Endothelial cell (in vitro differentiated cells): ENCODE data around the gene VWF. TPM values are rescaled to one million over a fixed set of nuclear protein-coding genes. Genes with fewer than 3 reads are reported as not detected.
A peak's percentile ranks its signal among the peaks of the same experiment; 100 is the strongest.

Experiments used
- DNase-seq: peaks from one replicate; pipeline ENCODE4 v3.0.0; 2021; ENCODE audit warnings: low spot score
- H3K27ac Mint-ChIP-seq: one replicate; pipeline ENCODE4 v1.8.0; 2021; ENCODE audit warnings: mixed read lengths, inconsistent platforms; ENCODE audit not compliant: unreplicated experiment
- H3K27me3 Mint-ChIP-seq: one replicate; pipeline ENCODE4 v1.8.0; 2021; ENCODE audit warnings: mild to moderate bottlenecking, moderate library complexity, mixed read lengths, inconsistent platforms; ENCODE audit not compliant: unreplicated experiment
- H3K36me3 Mint-ChIP-seq: one replicate; pipeline ENCODE4 v1.8.0; 2021; ENCODE audit warnings: mild to moderate bottlenecking, low read depth, mixed read lengths, inconsistent platforms; ENCODE audit not compliant: unreplicated experiment
- H3K4me1 Mint-ChIP-seq: one replicate; pipeline ENCODE4 v1.8.0; 2021; ENCODE audit warnings: mild to moderate bottlenecking, mixed read lengths, inconsistent platforms; ENCODE audit not compliant: unreplicated experiment
- H3K4me3 Mint-ChIP-seq: one replicate; pipeline ENCODE4 v1.8.0; 2021; ENCODE audit warnings: mild to moderate bottlenecking, mixed read lengths, inconsistent platforms; ENCODE audit not compliant: unreplicated experiment
- H3K9me3 Mint-ChIP-seq: one replicate; pipeline ENCODE4 v1.8.0; 2021; ENCODE audit warnings: mixed read lengths, inconsistent platforms; ENCODE audit not compliant: unreplicated experiment
- total RNA-seq: library from RNA; stranded (reverse); fragmentation: NEBNext Ultra II Directional; extraction: Animal tissue kit (Norgen Biotek cat#: 25700); gene quantifications from one replicate; pipeline ENCODE4 v1.2.1, GENCODE V29; 2021; ENCODE audit not compliant: unreplicated experiment
- TF ChIP-seq, protein P1 (sequence below): fragments of 200-600 bp; sonication (generic); IDR thresholded peaks from one replicate; pipeline ENCODE4 v1.5.0; 2021; ENCODE audit warnings: antibody characterized with exemption; ENCODE audit not compliant: unreplicated experiment

Gene VWF
- total RNA-seq, 1 donor from 2014 or later = 56.0 TPM

GRCh38 chr12:5987573-5987972 lies 136.9 kb downstream of the VWF start:
- Mint-ChIP-seq H3K27me3 (peaks cover 1% of the 10 kb centered on the region), H3K4me3 (no peak overlapping the region), H3K9me3 (no peaks in the 10 kb centered on the region), H3K4me1 (peaks cover 3% of the 10 kb centered on the region), H3K36me3 (peaks cover 2% of the 10 kb centered on the region), H3K27ac (peak overlapping the region; percentile 36)
- TF ChIP-seq, protein P1, sequence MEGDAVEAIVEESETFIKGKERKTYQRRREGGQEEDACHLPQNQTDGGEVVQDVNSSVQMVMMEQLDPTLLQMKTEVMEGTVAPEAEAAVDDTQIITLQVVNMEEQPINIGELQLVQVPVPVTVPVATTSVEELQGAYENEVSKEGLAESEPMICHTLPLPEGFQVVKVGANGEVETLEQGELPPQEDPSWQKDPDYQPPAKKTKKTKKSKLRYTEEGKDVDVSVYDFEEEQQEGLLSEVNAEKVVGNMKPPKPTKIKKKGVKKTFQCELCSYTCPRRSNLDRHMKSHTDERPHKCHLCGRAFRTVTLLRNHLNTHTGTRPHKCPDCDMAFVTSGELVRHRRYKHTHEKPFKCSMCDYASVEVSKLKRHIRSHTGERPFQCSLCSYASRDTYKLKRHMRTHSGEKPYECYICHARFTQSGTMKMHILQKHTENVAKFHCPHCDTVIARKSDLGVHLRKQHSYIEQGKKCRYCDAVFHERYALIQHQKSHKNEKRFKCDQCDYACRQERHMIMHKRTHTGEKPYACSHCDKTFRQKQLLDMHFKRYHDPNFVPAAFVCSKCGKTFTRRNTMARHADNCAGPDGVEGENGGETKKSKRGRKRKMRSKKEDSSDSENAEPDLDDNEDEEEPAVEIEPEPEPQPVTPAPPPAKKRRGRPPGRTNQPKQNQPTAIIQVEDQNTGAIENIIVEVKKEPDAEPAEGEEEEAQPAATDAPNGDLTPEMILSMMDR = no peak
- DNase-seq = no peak

GRCh38 chr12:5985471-5985870 lies 139.0 kb downstream of the VWF start:
- H3K4me1 Mint-ChIP-seq = peaks cover 3% of the 10 kb centered on the region
- TF ChIP-seq, protein P1 = no peak
- peaks cover 2% of the 10 kb centered on the region for H3K27me3 Mint-ChIP-seq
- H3K36me3 Mint-ChIP-seq = no peaks in the 10 kb centered on the region
- H3K4me3 Mint-ChIP-seq = no peak overlapping the region
- H3K27ac Mint-ChIP-seq = no peak overlapping the region
- no peak for DNase-seq
- H3K9me3 Mint-ChIP-seq = no peaks in the 10 kb centered on the region

DNA sequence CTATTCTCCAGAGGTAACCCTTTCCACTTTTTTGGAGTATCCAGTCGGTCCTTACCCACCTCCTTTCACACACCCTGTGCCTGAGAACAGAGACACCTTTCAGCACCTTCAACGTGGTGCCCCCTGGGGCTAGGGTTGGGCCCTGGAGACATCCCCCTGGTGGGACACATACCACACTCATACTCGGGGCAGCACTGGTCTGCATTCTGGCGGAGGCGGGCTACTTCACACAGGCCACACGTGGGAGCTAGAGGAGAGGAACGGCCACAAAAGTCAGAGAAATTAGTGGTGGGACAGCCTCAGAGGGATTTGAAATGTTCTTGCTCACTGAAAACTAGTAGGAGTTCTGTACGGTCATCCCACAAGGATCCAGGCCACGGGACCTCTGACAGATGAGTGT lies 139.6 kb downstream of the VWF start:
- DNase-seq = no peak
- peaks cover 2% of the 10 kb centered on the region for H3K27me3 Mint-ChIP-seq
- H3K4me3 Mint-ChIP-seq = no peak overlapping the region
- no peaks in the 10 kb centered on the region for H3K9me3 Mint-ChIP-seq
- TF ChIP-seq, protein P1 = no peak
- peaks cover 3% of the 10 kb centered on the region for H3K4me1 Mint-ChIP-seq
- H3K27ac Mint-ChIP-seq = no peak overlapping the region
- H3K36me3 Mint-ChIP-seq = no peaks in the 10 kb centered on the region

GRCh38 chr12:5982106-5982505 lies 142.4 kb downstream of the VWF start:
- TF ChIP-seq, protein P1 = no peak
- Mint-ChIP-seq H3K4me1 (no peaks in the 10 kb centered on the region), H3K36me3 (no peaks in the 10 kb centered on the region), H3K9me3 (no peaks in the 10 kb centered on the region), H3K27ac (no peak overlapping the region), H3K27me3 (peaks cover 2% of the 10 kb centered on the region), H3K4me3 (no peak overlapping the region)
- no peak for DNase-seq

DNA sequence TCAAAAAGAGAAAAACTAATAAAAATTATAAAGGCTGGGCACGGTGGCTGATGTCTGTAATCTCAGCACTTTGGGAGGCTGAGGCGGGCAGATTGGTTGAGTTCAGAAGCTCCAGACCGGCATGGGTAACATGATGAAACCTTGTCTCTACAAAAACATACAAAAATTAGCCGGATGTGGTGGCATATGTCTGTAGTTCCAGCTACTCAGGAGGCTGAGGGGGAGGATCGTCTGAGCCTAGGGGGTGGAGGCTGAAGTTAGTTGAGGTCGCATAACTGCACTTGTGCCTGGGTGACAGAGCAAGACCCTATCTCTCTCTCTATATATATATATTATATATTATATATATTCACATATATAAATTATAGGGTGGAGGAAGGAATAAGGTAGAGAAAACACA lies 146.9 kb downstream of the VWF start:
- TF ChIP-seq, protein P1 = no peak
- peaks cover 9% of the 10 kb centered on the region for H3K36me3 Mint-ChIP-seq
- DNase-seq = no peak
- peaks cover 2% of the 10 kb centered on the region for H3K27me3 Mint-ChIP-seq
- H3K9me3 Mint-ChIP-seq = no peaks in the 10 kb centered on the region
- H3K4me3 Mint-ChIP-seq = no peak overlapping the region
- H3K4me1 Mint-ChIP-seq = peaks cover 7% of the 10 kb centered on the region
- H3K27ac Mint-ChIP-seq = no peak overlapping the region
